GM23338 (cell line): ENCODE measurements around the gene BTBD9.

Source experiments
- CREB1 ChIP-seq: fragments of 250-450 bp; sonication (Bioruptor Pico); IDR thresholded peaks from 2 replicates; pipeline ENCODE4 v1.5.0; 2020; ENCODE audit warnings: low read depth, mild to moderate bottlenecking, moderate library complexity
- EZH2 ChIP-seq: fragments of 200-600 bp; sonication (generic); IDR thresholded peaks from one replicate; pipeline ENCODE4 v1.8.0; 2017; ENCODE audit warnings: antibody characterized with exemption, mild to moderate bottlenecking, low read depth; ENCODE audit not compliant: unreplicated experiment
- EZH2phosphoT487 ChIP-seq: fragments of 200-600 bp; sonication (generic); IDR thresholded peaks from one replicate; pipeline ENCODE4 v1.8.1; 2018; ENCODE audit warnings: antibody characterized with exemption; ENCODE audit not compliant: unreplicated experiment
- JUNB ChIP-seq: IDR thresholded peaks from one replicate; pipeline ENCODE4 v1.6.1; 2016; ENCODE audit warnings: antibody characterized with exemption; ENCODE audit not compliant: unreplicated experiment
- NANOG ChIP-seq: IDR thresholded peaks from 2 replicates; pipeline ENCODE4 v1.6.1; 2016; ENCODE audit warnings: antibody characterized with exemption, borderline replicate concordance
- POLR2AphosphoS5 ChIP-seq: IDR thresholded peaks from 2 replicates; pipeline ENCODE4 v1.6.1; 2016; ENCODE audit warnings: antibody characterized with exemption, low read depth
- STAT1 ChIP-seq: IDR thresholded peaks from one replicate; pipeline ENCODE4 v1.6.1; 2016; ENCODE audit warnings: antibody characterized with exemption; ENCODE audit not compliant: unreplicated experiment
- ZNF331 ChIP-seq: fragments of 250-450 bp; sonication (Bioruptor Pico); IDR thresholded peaks from 2 replicates; pipeline ENCODE4 v1.5.0; 2020; ENCODE audit warnings: low read depth, mild to moderate bottlenecking, moderate library complexity
- TF ChIP-seq, protein P1 (sequence below), 2 experiments: fragments of 200-600 bp in 1 of 2; sonication (generic) in 1 of 2; conservative IDR thresholded peaks; 2 replicates each; pipeline versions ENCODE4 v1.5.1 to v1.6.1; 2016 to 2017; ENCODE audit warnings: antibody characterized with exemption in 2 of 2, low read depth in 2 of 2, mild to moderate bottlenecking in 2 of 2, moderate library complexity in 1 of 2
- TF ChIP-seq, protein P2 (sequence below): IDR thresholded peaks from one replicate; pipeline ENCODE4 v1.6.1; 2018; ENCODE audit warnings: antibody characterized with exemption; ENCODE audit not compliant: unreplicated experiment

DNA sequence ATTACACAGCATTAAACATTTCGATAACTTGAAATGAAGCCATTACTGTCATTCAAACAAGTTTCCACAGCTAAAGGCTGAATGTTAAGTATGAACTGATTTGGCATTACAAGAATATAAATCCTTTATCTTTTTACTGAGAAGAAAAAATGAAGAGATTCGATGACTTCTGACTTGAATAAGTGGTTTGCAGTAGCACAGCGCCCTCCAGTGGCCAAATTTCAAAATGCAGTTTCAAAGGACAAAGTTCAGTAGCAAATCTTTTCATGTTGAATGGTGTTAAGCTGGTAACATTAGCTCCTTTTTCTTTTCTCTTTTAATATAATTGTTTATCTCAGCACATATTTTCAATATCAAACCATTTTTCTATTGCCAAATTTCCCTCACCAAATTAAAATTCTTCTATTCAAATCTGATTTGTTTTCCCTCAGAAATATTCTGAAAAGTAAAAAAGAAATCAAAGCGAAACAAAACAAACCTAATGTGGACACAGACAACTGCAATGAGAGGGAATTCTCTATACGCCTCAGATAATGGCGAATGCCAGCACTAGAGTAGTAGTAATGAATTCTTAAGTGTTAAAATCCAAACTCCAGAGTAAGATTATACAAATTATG, 145.7 kb downstream of the BTBD9 start:
- TF ChIP-seq, protein P1, sequence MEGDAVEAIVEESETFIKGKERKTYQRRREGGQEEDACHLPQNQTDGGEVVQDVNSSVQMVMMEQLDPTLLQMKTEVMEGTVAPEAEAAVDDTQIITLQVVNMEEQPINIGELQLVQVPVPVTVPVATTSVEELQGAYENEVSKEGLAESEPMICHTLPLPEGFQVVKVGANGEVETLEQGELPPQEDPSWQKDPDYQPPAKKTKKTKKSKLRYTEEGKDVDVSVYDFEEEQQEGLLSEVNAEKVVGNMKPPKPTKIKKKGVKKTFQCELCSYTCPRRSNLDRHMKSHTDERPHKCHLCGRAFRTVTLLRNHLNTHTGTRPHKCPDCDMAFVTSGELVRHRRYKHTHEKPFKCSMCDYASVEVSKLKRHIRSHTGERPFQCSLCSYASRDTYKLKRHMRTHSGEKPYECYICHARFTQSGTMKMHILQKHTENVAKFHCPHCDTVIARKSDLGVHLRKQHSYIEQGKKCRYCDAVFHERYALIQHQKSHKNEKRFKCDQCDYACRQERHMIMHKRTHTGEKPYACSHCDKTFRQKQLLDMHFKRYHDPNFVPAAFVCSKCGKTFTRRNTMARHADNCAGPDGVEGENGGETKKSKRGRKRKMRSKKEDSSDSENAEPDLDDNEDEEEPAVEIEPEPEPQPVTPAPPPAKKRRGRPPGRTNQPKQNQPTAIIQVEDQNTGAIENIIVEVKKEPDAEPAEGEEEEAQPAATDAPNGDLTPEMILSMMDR (conservative IDR thresholded peaks at IDR 0.05; ENCODE audit: low read depth in 2 of 2) = peak; percentile 88 to 100
- TF ChIP-seq EZH2 = no peak
- TF ChIP-seq EZH2phosphoT487 = no peak
- TF ChIP-seq, protein P2, sequence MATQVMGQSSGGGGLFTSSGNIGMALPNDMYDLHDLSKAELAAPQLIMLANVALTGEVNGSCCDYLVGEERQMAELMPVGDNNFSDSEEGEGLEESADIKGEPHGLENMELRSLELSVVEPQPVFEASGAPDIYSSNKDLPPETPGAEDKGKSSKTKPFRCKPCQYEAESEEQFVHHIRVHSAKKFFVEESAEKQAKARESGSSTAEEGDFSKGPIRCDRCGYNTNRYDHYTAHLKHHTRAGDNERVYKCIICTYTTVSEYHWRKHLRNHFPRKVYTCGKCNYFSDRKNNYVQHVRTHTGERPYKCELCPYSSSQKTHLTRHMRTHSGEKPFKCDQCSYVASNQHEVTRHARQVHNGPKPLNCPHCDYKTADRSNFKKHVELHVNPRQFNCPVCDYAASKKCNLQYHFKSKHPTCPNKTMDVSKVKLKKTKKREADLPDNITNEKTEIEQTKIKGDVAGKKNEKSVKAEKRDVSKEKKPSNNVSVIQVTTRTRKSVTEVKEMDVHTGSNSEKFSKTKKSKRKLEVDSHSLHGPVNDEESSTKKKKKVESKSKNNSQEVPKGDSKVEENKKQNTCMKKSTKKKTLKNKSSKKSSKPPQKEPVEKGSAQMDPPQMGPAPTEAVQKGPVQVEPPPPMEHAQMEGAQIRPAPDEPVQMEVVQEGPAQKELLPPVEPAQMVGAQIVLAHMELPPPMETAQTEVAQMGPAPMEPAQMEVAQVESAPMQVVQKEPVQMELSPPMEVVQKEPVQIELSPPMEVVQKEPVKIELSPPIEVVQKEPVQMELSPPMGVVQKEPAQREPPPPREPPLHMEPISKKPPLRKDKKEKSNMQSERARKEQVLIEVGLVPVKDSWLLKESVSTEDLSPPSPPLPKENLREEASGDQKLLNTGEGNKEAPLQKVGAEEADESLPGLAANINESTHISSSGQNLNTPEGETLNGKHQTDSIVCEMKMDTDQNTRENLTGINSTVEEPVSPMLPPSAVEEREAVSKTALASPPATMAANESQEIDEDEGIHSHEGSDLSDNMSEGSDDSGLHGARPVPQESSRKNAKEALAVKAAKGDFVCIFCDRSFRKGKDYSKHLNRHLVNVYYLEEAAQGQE = no peak
- no peak for TF ChIP-seq STAT1
- TF ChIP-seq POLR2AphosphoS5 = no peak
- no peak for TF ChIP-seq NANOG
- TF ChIP-seq CREB1 (CRISPR knock-in tag) = no peak
- TF ChIP-seq JUNB = no peak
- no peak for TF ChIP-seq ZNF331 (CRISPR knock-in tag)
